Stimulated activated CD4-positive, alpha-beta T cell treated with anti-CD3 and anti-CD28 coated beads, Interleukin-4, amount 100 ng/mL, for 1 hour (primary cell): ENCODE results near the gene SUZ12.
"Not testable (repeated sequence)": the region's sequence is repeated elsewhere in the genome, so short reads cannot be mapped to it uniquely, and the experiment has no call there.

Experiments
- DNase-seq: peaks from one replicate; pipeline ENCODE4 v3.0.0-alpha.2; 2020

SUZ12 gene

DNA sequence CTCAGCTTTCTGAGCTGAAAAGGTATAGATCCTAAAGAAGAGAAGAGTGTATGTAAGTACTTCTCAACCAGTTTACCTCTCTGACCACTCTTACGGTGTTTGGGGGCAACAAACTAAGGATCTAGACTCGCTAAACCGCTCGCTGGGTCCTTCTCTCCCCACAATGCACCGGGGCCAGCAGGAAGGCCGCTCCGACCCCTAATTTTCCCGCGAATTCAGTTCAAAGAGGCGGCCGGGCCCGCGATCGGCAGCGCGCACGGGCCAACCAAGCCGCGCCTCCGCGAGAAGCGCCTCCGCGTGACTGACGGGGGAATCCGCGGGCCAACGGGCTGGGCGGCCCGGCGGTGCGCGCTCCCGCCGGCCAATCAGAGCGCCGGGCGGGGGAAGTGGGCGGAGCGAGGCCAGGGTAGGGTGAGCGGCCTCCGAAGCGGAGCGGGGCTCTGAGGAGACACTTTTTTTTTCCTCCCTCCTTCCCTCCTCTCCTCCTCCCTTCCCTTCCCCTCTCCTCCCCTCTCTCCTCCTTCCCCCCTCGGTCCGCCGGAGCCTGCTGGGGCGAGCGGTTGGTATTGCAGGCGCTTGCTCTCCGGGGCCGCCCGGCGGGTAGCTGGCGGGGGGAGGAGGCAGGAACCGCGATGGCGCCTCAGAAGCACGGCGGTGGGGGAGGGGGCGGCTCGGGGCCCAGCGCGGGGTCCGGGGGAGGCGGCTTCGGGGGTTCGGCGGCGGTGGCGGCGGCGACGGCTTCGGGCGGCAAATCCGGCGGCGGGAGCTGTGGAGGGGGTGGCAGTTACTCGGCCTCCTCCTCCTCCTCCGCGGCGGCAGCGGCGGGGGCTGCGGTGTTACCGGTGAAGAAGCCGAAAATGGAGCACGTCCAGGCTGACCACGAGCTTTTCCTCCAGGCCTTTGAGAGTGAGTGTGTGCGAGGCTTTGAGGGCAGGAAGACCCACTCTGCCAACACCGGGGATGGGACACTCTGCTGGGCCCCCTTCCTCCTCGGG is at the start of gene SUZ12:
Gene SUZ12 (plus strand): TSS at position 393 of the 995 bp plus-strand sequence. CDS start 240 bp downstream, at position 633.
- DNase-seq: peak; percentile 85

DNA sequence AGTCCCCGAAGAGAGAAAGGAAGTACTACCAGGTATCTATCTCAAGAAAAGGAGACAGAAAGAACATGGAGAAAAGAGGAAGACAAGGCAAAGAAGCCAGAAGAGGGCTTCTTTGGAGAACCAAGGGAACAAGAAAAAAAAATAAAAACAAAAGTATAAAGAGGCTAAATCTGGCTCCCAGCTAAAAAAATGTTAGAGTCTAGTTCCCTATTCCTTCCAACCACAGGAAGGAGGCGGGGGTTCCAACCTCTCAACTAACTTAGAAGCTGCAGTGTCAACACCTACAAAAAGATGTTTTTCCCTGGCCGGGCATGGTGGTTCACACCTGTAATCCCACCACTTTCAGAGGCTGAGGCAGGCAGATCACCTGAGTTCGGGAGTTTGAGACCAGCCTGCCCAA is 48.7 kb upstream of the SUZ12 start:
- DNase-seq: no peak

DNA sequence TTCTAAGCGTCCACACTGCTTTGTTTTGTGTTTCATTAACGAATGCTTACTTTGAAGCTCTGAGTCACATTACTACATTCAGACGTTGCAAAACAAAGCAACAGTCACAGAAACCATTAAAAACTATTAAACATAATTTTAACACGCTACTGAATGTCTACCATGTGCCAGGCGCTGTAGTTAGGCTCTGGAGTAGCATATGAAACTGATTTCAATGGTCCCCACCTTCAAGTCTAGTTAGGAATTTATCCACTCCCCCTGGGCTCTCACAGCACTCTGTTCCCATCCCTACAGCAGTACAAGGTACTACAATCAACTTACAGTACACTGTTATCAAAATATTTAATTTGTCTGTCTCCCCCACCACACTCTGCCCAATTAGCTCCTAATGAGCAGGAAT is 35.9 kb upstream of the SUZ12 start:
- DNase-seq: no peak

DNA sequence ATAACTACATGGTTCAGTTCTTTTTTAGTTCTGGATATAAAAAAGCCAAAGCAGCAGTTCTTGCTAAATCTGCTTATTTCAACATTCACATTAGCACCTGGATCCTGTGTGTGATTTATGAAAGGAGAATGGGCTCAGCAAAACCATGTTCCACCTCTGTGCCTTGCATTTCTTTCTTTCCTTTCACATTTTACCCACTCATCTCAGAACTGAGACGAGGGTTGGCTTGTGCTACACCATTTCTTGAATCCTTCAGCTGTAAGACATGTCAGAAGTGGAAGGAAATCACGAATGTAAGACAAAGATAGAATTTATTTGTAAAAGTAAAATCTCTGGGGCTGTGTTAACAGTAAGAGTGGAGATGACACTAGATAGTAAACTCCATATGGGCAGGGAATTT is 34.1 kb upstream of the SUZ12 start:
- DNase-seq: no peak

DNA sequence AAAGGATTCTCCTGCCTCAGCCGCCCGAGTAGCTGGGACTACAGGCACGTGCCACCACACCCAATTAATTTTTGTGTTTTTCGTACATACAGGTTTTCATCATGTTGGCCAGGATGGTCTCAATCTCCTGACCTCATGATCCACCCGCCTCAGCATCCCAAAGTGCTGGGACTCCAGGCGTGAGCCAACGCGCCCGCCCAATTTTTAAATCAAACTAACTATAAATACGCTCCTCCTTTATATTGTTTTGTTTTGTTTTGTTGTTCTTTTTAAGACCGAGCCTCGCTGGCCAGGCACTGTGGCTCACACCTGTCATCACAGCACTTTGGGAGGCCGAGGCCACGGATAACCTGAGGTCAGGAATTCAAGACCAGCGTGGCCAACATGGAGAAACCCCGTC is 33.4 kb upstream of the SUZ12 start:
- no peak for DNase-seq

DNA sequence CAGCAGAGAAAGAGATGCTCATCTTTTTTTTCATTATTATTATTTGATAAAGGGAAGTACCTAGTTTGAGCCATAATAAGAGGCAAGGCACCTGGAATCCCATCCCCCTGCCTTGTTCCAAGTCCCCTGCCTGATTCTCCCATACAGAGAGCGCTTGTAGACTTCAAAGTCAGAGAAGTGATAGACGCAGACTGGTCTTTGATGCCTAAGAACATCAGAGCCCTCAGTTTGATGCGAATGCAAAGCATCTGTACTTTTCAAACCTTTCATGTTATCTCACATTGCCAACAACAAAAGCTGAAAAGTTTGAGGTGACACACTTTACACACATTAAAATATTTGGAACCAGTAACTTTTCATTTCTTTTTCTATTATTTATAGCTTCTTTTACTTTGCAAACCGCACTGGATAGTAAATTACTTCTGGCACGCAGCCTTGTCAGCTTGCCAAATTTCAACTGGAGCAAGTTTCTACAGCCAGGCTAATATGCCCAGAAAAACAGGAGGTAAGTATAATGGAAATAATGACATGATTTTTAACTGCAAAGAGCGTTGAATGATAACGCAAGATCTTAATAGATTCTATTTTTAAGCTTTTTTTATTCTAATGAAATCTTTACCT is 29.4 kb upstream of the SUZ12 start:
- no peak for DNase-seq

DNA sequence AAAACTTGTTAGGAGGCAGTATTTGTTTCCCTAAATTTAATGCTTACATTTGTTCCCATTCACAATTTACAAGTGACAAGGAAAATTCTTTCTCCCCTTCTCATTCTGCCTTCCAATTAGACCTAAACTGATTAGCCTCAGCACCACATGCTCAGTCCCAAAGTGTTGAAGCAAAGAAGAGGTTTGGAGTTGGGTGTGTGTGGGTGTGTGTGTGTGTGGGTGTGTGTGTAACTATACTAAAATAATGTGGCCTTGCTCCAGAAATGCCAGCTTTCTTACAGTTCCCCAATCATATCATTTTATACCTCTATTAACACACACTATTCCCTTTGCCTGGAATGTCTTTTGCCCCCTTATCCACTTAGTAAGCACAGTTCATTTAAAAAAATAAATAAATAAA is 28.4 kb upstream of the SUZ12 start:
- no peak for DNase-seq

DNA sequence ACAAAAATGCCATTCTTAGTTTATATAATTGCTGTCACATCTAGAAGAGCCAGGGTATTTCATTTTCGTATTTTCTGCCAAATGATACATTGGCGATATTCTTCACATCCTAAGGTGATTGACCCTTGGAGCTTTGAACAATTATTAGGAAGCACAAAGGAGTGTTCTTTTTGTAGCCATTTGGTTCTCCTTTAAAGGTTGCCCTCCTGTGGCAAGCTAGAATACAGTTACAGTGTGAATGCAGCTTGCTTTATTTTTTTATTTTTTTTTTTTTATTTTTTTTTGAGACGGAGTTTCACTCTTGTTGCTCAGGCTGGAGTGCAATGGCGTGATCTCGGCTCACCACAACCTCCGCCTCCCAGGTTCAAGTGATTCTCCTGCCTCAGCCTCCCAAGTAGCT is 24.1 kb upstream of the SUZ12 start:
- DNase-seq: not testable (repeated sequence)

DNA sequence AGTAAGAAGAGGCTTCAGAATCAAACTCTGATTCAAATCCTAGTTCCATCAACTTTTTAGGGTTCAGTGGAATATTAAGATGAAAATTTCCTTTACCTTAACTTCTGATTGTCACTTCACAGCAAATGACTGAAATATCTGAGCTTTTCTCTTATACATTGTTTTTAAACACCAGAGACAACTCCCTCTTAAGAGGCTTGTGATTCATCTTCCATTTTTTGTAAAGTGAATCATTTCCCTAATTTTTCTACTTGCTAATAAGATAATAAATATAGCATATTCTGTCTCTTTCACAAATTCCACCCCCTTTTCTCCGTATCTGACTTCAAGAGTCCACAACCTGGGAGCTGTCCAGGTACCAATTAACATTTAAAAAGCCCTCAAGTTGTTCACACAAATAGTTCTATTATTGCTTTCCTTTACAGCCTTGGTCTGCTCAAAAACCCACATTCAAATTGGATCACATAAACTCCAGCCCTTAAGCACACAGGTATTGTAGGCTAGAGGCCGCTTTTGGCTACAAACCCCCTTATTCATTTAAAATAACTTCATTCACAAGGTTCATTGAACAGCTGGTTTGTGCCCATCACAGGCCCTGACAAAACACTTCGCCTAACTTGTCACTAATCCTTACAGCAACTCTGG is 21.2 kb upstream of the SUZ12 start:
- DNase-seq: no peak

DNA sequence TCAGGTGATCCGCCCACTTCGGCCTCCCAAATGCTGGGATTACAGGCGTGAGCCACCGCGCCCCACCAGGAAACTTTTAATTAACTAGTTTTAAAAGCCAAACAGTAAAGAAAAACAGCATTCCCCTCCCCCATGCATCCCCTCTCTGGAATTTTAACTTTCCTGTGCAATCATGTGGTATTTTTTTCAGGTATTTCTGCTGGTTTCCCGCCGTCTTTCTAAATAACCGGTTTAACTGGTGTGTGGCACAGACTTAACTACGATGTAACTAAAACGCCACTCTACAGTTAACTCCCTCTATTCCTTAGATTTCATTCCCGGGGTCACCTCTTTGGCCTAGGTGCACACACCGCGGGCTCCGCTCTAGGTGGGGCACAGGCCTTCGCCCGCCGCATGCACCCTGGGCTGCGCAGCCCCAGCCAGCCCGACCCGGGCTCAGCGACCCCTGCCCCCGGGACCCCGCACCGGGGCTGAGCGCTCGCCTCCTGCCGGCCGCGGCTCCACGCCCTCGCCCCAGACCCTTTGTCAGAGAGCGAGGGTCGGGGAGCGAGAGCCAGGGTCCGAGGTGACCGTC is 20.2 kb upstream of the SUZ12 start:
- DNase-seq: no peak

DNA sequence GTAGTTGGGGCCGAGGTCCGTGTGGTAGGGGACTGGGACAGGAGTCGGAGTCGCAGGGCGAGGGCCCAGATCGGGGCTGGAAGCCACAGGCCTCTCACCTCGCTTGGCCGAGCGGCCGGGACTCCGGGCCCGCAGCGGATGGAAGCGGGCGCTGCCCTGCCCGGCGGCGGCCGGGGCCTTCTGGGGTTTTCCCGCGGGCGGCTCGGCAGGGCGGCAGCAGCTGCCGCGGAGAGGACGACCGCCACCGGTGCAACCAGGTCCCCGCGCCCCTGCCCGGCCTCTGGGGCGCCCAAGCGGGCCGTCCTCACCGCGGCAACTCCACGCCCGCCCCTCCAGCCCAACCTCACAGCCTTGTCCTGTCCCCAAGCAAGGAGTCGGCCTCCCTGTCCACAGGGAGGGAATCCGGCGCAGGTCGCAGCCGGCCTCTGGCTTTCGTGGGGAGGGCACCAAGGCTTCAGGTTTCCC is 19.7 kb upstream of the SUZ12 start:
- no peak for DNase-seq

DNA sequence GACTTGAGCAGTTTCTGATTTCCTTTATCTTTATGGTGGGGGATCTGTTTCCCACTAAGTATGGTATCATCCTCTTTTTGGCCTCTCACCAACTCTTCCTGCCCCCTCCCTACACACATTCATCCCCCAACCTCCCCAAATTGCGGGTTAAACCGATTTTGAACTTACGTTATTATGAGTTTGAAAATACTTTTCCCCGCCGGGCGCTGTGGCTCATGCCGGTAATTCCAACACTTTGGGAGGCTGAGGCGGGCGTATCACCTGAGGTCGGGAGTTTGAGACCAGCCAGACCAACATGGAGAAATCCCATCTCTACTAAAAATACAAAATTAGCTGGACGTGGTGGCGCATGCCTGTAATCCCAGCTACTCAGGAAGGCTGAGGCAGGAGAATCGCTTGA is 19.1 kb upstream of the SUZ12 start:
- not testable (repeated sequence) for DNase-seq

DNA sequence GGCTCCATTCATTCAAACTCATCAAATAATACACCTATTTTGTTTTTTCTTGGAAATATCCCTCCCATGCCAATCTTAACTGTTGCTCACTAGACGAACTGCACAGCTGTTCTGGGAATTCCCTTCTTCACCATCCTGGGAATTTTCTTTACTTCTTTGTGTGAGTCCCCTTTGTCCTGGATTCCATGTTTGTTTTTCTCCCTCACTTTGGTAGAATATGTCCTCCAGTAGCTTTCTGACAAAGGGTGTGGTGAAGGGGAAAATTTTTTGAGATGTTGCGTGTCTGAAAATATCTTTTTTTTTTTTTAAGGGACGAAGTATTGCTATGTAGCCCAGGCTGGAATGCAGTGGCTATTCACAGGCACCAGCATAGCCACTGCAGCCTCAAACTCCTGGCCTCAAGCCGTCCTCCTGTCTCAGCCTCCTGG is 18.1 kb upstream of the SUZ12 start:
- no peak for DNase-seq

DNA sequence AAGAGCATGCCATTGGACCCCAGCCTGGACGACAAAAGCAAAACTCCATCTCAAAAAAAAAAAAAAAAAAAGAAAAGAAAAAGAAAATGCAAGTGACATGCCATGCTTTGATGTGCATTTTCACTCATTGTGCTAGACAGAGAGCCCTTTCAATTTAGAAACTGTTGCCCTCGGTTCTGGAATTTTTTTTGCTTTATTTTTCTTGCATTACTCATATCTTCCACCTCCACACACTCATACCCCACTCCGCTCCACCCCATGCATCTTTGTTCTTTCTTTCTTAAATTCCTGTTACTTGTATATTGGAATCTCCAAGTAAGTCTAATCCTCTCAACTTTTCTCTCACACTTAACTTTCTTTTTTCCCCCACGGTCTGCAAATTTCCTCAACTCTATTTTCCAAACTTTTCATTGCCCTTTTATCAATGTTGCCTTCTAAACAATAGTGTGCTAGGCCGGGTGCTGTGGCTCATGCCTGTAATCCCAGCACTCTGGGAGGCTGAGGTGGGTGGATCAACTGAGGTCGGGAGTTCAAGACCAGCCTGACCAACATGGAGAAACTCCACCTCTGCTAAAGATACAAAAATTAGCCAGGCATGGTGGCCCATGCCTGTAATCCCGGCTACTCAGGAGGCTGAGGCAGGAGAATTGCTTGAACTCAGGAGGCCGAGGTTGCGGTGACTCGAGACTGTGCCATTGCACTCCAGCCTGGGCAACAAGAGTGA is 16.8 kb upstream of the SUZ12 start:
- peak; percentile 7 for DNase-seq

DNA sequence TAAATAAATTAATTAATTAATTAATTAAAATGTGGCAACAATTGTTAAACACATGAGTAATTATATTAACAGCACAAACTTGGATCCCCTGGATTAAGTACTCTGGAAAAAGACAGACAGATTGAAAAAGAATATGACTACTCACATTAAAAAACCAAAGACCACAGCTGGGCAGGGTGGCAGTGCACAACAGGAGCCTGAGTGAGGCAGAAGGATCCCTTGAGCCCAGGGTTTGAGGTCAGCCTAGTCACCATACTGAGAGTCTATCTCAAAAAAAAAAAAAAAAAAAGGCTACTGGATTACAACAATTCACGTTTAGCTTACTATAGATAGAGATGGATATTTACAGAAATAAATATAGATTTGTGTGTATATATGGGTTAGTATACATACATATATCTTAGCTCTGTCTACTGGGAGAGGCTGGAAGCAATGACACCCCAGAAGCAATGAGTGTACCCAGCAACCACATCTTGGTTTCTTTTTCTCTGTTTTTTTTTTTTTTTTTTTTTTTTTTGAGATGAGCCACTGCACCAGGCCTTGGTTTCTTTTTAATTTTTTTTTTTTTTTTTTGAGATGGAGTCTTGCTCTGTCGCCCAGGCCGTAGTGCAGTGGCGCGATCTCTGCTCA is 10.6 kb upstream of the SUZ12 start:
- DNase-seq: no peak

DNA sequence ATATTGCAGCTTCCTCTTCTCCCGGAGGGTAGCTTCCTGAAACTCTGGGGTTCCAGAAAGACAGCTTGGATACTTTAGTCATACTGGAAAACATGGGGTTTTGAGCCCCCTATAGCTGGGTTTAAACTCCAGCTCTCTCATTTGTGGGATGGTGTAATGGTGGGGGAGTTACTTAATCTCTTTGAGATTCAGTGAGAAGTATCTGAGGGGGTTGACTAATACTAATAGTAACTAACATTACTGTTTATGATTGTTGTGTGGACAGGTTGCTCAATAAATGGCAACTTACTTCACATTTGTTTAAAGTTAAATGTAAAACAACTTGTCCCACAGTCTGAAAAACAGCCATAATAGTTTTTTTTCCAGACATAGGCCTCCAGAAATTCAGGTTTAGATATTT is 5.1 kb upstream of the SUZ12 start:
- DNase-seq: no peak

DNA sequence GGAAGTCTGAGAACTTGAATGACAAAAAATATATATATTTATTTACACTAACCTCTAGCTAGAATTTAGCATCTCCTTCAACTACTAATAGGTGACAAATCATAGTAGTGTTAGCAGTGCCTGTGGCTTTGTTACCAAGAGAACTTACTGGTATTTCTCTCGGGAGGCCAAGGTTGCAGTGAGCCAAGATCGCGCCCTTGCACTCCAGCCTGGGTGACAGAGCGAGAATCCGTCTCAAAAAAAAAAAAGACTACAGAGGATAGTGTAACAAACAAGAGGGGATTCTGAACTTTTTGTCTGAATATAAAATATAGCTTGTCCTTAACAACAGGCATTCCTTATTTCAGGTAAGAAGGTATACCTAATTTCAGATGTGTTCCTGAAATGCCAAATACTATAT is 1.3 kb upstream of the SUZ12 start:
- DNase-seq: no peak

DNA sequence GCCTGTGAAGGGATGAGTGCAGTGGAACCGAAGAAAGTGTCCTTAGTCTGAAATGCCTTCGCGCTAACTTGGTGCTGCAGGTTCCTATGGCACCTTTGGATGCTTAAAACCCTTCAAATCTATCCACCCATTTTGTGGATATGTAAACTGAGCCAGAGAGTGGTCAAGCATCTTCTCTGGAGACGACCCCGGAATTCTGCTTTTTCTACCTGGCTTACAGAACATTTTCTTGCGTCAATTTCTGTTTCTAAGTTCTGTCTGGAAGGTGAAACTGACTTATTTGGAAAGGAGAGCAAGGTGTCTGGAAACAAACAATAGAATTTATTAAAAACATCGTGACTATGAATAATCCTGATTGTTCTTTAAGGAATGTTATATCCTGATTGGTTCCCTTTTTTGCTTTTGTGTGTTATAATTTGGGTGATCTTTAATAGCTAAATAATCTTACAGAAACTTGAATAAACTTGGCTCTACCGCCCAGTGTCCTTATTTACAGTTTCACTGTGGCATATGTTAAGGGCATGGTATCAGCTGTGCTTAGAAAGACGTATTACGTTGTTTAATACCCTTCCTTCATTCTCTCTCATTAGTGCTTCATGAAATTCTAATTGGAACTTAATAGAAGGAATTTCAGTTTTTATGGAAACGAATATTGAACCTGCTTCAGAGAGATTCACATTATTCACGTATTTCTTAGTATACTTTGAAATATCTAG is 1.3 kb downstream of the SUZ12 start:
- not testable (repeated sequence) for DNase-seq

DNA sequence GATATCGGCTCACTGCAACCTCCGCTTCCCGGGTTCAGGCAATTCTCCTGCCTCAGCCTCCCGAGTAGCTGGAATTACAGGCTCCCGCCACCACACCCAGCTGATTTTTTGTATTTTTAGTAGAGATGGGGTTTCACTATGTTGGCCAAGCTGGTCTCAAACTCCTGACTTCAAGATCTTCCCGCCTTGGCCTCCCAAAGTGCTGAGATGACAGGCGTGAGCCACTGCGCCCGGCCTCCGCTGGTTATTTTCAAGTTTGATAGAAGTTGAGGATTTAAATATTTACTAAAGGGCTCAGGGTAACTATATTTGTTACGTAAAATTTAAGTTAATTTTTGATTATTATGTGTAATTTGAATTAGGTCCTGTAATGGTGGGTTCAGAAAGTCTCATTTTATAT is 5.1 kb downstream of the SUZ12 start:
- not testable (repeated sequence) for DNase-seq

DNA sequence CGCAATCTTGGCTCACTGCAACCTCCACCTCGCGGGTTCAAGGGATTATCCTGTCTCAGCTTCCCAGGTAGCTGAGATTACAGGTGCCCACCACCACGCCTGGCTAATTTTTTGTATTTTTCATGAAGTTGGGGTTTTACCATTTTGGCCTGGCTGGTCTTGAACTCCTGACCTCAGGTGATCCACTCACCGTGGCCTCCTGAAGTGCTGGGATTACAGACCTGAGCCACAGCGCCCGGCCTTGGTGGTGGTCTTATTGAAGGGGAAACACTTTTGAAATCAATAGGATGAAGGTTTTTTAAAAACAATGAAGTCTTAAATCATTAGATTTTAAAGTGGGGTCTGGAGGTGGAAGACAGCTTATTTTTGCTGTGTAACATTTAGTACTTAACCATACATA is 5.6 kb downstream of the SUZ12 start:
- not testable (repeated sequence) for DNase-seq

DNA sequence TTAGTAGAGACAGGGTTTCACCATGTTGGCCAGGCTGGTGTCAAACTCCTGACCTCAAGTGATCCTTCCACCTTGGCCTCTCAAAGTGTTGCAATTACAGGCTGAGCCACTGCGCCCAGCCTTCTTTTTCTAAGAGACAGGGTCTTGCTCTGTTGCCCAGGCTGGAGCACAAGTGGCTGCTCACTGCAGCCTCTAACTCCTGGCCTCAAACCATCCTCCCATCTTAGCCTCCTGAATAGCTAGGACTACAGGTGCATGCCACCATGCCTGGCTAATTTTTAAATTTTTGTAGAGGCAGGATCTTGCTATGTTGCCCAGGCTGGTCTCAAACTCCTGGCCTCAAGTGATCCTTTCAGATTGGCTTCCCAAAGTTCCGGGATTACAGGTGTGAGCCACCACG is 15.1 kb downstream of the SUZ12 start:
- DNase-seq: not testable (repeated sequence)
